Osteocyte (in vitro differentiated cells): ENCODE measurements around the gene SLC50A1. TPM values are rescaled to one million over a fixed set of nuclear protein-coding genes. Genes with fewer than 3 reads are reported as not detected.
"Not testable (repeated sequence)": the region's sequence is repeated elsewhere in the genome, so short reads cannot be mapped to it uniquely, and the experiment has no call there.

ENCODE experiments used
- DNase-seq: peaks from one replicate; pipeline ENCODE4 v3.0.0; 2021; ENCODE audit warnings: mixed read lengths; ENCODE audit not compliant: unreplicated experiment; ENCODE audit errors: extremely low spot score
- H3K27ac Mint-ChIP-seq: one replicate; pipeline ENCODE4 v1.8.0; 2021; ENCODE audit warnings: mild to moderate bottlenecking, mixed read lengths; ENCODE audit not compliant: unreplicated experiment
- H3K27me3 Mint-ChIP-seq: one replicate; pipeline ENCODE4 v1.8.0; 2021; ENCODE audit warnings: mixed read lengths; ENCODE audit not compliant: unreplicated experiment
- H3K36me3 Mint-ChIP-seq: one replicate; pipeline ENCODE4 v1.8.0; 2021; ENCODE audit warnings: mixed read lengths; ENCODE audit not compliant: unreplicated experiment
- H3K4me1 Mint-ChIP-seq: one replicate; pipeline ENCODE4 v1.8.0; 2021; ENCODE audit warnings: mixed read lengths; ENCODE audit not compliant: unreplicated experiment
- H3K4me3 Mint-ChIP-seq: one replicate; pipeline ENCODE4 v1.8.0; 2021; ENCODE audit warnings: mild to moderate bottlenecking, moderate library complexity, mixed read lengths; ENCODE audit not compliant: unreplicated experiment
- H3K9me3 Mint-ChIP-seq: one replicate; pipeline ENCODE4 v1.8.0; 2021; ENCODE audit warnings: mixed read lengths; ENCODE audit not compliant: unreplicated experiment
- CTCF ChIP-seq: fragments of 200-600 bp; sonication (generic); IDR thresholded peaks from 2 replicates; pipeline ENCODE4 v1.5.0; 2021; ENCODE audit warnings: antibody characterized with exemption, mild to moderate bottlenecking, moderate library complexity
- total RNA-seq: library from RNA; stranded (reverse); gene quantifications from 2 replicates; pipeline ENCODE4 v1.2.1, GENCODE V29; 2021

The SLC50A1 gene
- total RNA-seq, 1 donor from 2014 or later, result 26.5 TPM

- Mint-ChIP-seq H3K36me3 (no peaks in the 10 kb centered on the region), H3K27me3 (peaks cover 15% of the 10 kb centered on the region), H3K4me3 (no peak overlapping the region), H3K9me3 (no peaks in the 10 kb centered on the region), H3K27ac (no peak overlapping the region), H3K4me1 (peaks cover 2% of the 10 kb centered on the region)
- no peak for TF ChIP-seq CTCF
- DNase-seq, result no peak
These were observed 19.4 kb upstream of the SLC50A1 start for GRCh38 chr1:155116113-155116764.

GRCh38 chr1:155117610-155118009, 18.0 kb upstream of the SLC50A1 start:
- Mint-ChIP-seq H3K4me3 (no peak overlapping the region), H3K4me1 (peaks cover 5% of the 10 kb centered on the region), H3K36me3 (no peaks in the 10 kb centered on the region), H3K9me3 (no peaks in the 10 kb centered on the region), H3K27ac (no peak overlapping the region), H3K27me3 (peaks cover 16% of the 10 kb centered on the region)
- DNase-seq, result no peak
- no peak for TF ChIP-seq CTCF

GRCh38 chr1:155118090-155118489, 17.6 kb upstream of the SLC50A1 start:
- peaks cover 16% of the 10 kb centered on the region for H3K27me3 Mint-ChIP-seq
- H3K27ac Mint-ChIP-seq, H3K9me3 Mint-ChIP-seq, DNase-seq, H3K4me1 Mint-ChIP-seq, H3K4me3 Mint-ChIP-seq, H3K36me3 Mint-ChIP-seq: not testable (repeated sequence)

GRCh38 chr1:155120253-155120652, 15.4 kb upstream of the SLC50A1 start:
- Mint-ChIP-seq H3K27me3 (peaks cover 16% of the 10 kb centered on the region), H3K4me1 (peaks cover 20% of the 10 kb centered on the region), H3K9me3 (no peaks in the 10 kb centered on the region), H3K27ac (no peak overlapping the region), H3K4me3 (no peak overlapping the region), H3K36me3 (no peaks in the 10 kb centered on the region)
- DNase-seq, result no peak
- TF ChIP-seq CTCF, result no peak

GRCh38 chr1:155121249-155121648, 14.4 kb upstream of the SLC50A1 start:
- no peak overlapping the region for H3K27ac Mint-ChIP-seq
- peaks cover 28% of the 10 kb centered on the region for H3K4me1 Mint-ChIP-seq
- H3K4me3 Mint-ChIP-seq, result no peak overlapping the region
- TF ChIP-seq CTCF, result no peak
- no peak for DNase-seq
- H3K36me3 Mint-ChIP-seq, result no peaks in the 10 kb centered on the region
- peaks cover 16% of the 10 kb centered on the region for H3K27me3 Mint-ChIP-seq
- H3K9me3 Mint-ChIP-seq, result no peaks in the 10 kb centered on the region
